ENCODE results near the gene CACNA1E.

The CACNA1E gene

DNA sequence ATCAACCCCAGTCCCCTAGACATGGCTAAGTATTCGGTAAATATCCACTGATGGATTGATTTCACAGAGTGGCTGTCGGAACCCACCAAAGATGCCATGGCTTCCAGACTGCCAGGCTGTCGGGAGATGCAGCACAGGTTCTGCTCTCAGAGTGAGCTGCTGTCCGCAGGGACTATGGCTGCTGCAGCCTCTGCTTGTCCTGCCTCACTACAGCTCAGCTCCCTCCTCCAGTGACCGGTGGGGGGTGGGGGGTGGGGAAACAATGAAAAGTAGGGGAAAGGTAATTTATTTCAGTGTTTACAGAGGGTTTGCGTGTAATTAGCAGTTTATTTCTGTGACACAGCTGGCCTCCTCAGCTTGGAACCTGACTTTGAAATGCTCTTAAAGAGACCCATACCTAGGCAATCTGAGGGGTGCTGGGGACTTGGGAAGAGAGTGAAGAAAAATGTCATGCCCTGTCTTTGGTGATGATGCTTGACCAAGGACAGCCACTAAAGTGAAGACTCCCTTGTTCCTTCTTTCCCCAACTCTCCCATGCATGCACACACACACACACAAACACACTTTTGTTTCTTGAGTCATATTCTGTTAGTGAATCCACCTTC lies 109.0 kb downstream of the CACNA1E start:
- no peak for FAIRE-seq

DNA sequence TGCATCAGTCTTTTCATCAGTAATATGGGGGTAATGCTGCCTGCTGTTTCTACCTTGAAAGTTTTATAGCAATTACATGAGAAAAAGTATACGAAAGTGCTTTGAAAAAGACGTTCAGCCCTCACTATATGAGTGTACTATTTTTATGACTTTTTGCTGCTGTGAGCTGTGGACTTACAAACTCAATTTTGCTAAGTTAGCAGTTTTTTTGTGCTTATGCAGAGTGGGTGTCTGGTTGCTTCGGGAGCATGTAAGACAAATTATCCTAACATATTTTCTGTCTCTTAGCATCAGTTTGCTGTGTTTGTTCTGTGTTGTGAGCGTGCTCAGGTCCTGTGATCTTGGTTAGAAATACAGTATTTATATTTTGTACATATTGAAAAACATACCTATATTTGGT lies 109.7 kb downstream of the CACNA1E start:
- FAIRE-seq = no peak

DNA sequence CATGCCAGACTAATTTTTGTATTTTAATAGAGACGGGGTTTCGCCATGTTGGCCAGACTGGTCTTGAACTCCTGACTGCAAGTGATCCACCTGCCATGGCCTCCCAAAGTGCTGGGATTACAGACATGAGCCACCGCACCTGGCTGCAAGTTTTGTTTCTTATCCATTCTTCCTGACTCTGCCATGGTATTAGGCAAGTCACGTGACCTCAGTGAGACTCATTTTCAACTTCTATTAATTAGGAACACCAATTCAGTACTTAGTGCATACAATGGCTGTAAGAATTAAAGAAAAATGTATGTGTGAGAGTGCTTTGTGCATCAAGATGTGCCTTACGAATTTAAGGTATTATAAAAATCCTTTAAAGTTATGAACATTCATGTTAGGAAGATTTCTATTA lies 111.2 kb downstream of the CACNA1E start:
- FAIRE-seq = no peak

DNA sequence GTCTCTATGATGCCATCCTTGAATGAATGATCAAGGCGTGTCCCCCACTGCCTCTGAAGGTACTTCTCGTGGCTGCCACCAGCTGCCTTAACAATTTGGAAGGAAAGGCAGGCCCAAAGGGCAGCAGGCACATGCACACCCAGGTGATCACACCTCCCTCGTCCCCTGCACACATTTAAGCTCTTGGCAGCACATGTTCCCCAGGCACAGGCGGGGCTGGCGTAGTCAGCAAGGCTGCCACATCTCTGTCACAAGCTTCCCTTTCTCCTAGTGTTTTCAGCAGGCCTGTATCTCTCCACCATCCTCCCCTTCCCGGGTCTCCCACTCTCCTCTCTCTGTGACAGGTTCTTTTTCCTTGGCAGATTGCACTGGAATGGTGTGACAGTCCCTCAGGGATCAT lies 111.9 kb downstream of the CACNA1E start:
- no peak for FAIRE-seq

DNA sequence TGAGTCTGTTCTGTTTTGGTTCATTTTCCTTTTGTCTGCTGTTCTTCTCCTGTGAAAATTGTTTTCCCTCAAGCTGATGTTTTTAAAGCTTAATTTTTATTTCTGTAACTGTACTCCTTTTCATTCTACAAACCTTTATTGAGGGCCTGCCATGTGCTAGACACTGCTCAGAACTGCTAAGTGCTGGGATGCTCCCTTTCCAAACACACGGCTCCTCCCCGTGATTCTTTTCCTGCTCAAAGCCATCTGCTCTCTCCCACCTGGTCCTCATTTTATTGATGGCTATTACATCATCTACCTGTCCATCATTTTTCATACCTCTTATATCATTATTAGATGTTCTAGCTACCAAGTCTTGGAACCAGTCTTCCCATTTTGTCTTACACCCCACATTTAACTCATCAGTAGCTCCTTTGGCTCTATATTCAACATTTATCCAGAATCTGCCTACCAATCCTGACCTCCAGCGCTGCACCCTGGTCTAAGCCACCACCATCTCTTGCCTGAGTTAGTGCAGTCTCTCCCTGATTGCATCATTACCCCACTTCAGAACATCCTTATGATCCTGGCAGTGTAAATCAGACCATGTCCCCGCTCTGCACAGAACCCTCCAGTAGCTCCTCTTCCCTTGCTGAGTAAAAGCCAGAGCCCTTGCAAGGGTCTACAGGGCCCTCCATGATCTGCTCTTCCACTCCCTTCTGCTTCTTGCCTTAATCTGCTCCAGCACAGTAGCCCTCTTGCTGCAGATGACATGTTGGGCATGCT lies 118.1 kb downstream of the CACNA1E start:
- FAIRE-seq = no peak

DNA sequence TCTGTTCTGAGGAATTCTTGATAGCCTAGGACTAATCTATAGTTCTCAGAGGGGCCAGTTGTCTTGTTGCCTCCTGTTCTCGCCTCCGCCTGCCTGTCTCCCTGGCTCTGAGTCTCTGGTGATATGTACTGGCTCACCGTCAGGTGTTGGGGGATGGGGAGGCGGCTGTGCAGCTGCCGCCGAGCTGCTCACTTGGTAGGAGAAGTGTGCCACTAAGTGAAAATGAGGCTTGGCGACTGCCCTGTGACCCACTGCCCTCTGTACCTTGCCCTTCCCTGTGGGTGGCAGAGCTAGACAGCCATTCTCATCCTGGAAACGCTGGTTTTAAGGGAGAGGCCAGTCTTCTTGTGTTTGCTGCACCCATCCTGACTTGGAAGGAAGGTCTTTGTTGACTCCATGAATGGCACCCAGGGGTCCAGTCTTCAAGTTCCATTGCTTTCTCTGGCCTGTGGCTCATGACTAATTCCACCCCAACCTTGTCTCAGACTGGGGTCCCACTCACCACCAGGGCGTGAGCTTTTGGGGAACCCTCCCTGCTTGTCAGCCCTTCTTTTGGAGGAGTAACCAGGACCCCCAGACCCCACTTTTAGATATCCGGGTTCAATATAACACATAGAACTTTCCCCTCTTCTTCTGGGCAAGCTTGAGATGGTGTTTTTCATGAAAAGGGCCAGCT lies 120.6 kb downstream of the CACNA1E start:
- no peak for FAIRE-seq

DNA sequence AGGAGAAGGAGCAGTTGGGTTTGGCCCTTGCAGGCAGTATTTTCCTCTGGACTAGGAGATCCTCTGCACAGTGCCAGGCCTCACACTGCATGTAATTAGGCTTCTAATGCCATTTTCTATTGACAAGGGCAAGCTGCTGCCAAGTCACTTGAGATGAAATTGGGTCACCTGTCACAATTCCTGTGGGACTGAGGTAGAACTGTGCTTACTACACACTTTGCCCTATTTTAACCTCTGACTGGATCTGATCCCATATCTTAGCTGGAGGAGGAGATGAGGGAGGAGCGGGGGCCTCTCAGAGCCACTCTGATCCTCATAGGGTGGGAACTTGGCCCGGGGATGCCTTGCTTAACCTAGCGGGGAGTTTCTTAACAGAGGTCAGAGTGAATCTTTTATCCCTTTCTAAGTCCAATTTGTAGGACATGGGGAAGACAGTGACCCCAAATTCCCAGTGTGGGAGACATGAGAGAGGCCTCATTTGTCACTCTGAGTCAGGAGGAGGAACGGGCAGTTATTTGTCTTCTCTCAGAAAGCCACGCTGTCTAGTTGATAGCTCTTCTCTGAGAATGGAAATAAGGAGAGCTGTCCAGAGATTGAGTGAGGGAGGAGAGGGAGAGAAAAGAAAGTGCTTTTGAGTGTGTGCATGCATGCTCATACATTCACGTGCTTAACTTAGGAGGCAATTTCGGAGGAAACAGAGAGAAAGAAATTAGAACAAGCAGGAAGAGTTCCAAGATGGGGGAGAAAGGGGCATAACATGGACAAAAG lies 121.3 kb downstream of the CACNA1E start:
- no peak for FAIRE-seq

DNA sequence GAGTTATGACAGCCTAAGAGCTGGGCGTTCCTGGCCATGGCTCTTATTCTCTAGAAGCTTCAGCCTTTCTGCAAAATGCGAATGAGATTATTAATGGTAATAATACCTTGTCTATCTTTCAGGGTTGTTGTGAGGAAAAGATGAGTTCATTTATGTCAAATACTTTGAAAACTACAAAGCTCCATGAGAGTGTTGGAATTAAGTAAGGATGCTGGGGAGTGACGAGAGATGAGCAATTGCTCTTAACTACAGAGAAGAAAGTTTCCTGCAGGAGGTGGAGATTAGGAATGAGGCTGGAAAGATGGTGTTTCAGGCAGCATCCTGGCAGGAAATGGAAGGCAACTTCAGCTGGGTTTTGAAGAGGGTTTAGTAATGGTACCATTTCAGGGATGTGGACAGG lies 124.2 kb downstream of the CACNA1E start:
- no peak for FAIRE-seq

DNA sequence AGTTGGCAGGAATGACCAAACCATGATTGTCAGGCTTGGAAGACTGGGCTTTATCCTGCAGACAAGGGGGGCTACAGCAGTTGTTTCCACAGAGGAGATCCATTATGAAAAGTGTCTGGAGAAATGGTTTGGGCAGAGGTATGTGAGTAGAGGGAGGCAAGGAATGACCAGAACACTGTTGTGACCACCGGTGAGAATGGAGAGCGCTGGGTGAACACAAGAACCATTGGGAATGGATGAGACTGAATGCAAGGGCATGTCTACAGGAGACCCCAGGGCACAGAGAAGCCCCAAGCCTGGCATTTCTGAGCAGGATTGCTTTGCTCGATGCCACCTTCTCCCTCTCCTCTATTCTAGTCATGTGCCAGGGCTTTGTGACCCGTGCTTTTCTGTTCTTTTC lies 125.1 kb downstream of the CACNA1E start:
- FAIRE-seq = no peak

DNA sequence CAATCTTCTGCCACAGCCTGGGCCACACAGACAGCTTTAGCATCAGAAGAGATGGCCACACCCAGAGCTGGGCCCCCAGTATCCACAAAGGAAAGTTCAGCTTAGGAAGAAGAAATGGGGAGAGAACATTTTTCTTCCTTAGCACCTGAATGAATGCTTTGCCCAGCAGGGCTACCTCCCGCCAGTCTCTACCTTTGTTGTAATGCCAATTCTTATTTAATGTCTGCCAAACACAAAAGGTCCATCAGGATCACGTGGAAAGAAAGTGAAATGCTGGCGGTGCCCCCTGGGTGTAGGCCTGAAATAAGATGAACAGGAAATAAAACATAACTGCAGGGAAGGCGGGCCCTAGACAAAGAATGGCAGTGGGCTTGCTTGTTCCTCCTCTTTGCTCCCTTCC lies 125.6 kb downstream of the CACNA1E start:
- no peak for FAIRE-seq

DNA sequence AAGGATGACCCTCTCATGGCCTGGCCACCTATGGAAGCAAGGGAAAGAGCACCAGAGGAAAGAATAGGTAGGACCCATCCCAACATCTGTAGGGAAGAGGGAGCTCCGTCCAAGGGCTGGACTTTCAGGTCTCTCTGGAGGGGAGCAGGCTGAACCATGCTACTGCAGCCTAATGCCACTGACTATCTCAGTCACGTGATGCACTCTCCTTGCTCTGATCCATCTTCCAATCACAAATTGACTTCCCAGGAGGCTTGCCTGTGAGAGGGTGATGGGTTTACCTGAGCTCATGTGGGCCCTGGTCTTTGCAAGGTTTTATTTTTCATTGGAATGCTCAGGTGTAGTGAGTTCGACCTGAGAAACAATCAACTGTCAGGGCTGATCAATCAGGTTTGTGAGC lies 128.8 kb downstream of the CACNA1E start:
- no peak for FAIRE-seq

DNA sequence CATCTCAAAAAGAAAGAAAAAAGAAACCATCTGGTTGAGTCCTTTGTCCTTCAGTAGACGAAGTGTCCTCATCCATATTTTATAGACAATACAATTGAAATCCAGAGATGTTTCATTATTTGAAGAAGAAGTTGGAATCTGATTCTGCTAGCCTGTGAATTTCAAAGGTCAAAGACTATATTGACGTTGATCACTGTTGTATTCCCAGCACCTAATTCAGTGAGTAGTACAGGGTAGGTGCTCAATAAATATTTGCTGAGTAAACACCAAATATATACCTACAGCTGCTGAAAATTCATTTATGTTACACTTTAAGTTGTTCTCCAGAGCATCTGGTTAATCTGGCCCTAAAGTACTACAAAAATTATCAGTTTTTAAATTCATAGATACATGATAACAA lies 135.2 kb downstream of the CACNA1E start:
- FAIRE-seq = no peak

DNA sequence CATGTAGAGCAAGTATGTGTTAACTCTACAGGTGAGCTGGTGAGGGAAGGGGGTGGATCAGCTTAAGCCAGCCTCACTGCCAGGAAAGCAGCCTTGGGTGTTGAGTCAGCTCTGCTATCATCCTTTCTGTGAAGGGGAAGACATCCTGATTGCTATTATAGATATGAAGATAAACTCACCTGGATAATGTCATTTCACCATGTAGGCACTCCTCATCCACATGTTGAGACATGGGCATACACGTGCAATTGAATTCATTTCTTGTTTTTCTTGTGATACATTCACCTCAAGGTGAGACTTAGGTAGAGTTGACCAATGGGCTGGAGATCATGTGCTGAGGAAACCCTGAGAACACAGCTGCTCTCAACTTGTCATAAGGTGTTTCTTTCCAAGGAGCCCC lies 136.9 kb downstream of the CACNA1E start:
- FAIRE-seq = no peak

DNA sequence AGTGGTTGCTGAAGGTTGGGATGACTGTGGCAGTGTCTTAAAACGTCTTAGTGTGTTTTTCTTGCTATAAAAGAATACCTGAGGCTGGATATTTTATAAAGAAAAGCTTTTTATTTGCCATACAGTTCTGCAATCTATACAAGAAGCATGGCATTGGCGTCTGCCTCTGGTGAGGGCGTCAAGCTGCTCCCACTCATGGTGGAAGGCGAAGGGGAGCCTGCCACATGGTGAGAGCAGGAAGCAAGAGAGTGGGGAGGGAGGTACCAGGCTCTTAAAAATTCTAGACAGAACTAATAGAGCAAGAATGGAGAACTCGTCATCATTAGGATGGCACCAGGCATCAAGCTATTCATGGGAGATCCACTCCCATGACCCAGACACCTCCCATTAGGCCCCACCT lies 140.5 kb downstream of the CACNA1E start:
- no peak for FAIRE-seq

DNA sequence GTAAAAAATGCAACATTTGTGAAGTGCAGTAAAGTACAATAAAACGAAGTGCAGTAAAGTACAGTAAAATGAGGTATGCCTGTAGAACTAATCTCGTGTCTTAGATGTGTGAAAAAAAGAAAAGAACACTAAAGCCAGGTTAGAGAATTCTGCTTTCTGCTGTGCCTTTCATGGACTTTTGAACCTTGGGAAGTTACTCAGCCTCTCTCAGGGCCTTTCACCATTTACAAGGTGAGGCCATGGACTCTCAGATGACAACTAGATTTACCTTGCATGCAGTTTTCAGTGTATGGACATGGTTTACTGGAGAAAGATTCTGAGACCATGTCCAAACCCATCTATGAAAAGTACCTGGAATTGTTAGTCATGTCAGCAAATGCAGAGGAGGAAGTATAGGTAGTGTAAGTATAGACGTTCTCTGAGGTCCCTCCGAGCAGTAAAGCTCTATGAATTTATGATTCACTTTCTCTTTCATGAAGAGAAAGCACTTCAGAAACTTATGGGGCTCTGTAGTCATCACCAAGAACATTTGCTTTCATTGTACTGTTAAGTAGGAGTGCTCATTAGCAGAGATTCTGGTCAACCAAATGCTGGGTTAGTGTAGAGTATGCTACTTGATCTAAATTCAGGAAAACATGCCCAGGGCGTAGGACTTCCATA lies 143.1 kb downstream of the CACNA1E start:
- FAIRE-seq = no peak

DNA sequence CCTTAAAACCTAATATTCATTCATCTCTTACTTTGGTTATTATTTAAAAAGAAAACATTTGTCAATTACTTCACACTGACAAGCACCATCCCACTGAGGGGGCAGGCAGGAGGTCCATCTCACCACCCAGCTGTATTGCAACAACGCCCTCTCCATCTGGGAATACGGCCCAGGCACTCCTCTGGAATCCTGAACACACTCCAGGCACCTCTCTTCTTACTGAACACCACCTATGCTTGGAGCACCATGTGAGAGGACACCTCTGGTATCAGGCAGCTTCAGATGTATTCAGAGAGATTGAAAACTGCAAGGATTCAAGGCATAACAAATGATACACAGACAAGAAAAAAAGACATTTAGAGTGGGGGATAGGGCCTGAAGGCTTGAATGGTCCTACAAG lies 147.1 kb downstream of the CACNA1E start:
- no peak for FAIRE-seq

DNA sequence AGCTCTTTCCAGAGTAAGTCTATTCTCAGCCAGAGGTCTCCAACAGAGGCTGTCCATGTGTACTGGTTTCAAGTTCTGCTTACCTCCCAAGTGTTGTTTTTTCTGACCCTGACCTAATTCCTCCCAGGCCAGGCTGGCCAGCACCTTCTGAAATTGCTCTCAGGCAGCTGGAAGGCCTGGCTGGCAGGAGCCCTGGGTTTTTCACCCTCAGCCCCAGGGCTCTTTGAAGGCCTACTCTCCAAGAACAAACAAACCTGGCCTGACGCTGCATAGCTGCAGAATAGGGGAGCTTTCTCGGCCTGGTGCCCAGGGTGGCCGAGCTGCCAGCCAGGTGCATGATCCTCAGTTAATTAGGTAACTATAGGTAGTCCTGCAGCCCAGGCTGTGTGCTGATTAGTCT lies 147.5 kb downstream of the CACNA1E start:
- no peak for FAIRE-seq

DNA sequence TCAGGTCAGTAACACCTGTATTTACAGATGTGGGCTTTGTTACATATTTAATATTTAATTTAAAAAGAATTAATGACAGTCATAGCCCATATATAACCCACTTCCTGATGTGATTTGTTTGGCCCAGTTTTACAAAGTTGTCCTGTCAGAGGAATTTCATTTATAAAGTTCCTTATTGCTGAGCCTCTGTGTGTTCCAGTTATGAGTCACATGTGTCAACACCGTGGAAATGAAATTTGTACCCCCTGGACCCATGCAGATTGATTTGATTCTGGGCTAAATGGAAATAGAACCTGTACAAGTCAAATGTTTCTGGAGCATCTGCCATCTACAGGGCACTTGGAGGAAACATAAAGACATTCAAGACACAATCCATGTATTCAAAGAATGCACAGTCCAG lies 149.2 kb downstream of the CACNA1E start:
- no peak for FAIRE-seq

DNA sequence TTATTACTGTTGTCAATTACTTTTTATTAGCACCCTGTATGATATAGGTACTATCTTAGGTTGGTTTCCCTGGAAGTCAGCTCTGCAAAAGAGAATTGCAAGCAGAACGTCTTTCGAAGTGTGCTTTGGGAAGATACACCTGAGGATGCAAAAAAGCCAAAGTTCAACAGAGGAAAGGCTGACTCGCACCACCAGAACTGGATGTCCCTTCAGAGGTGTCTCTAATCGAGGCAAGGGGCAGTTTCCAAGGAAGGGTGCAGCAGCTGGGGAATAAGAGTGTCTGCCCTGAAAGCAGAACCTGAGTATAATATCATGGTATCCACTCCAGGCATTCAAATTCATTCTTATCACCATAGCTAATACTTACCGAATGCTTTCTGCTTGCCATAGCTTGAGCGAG lies 149.6 kb downstream of the CACNA1E start:
- FAIRE-seq = no peak

DNA sequence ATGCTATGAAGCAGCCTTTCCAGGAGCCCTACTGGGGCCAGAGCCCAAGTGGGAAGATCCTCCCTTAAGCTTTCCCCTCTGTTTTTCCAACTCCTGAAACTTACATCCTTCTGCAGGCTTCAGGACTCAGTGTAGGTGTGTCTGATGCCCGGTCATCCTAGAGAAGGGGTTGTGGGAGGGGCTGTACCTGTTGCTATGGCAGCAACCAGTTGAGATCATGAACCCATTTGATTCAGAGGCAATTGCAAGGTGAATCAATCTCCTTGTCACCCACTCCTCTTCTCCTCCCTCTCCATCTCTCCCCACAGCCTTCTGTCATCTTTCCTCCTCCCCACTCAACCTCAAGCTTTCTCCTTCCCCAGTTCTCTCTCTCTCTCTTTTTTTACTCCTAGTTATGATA lies 151.8 kb downstream of the CACNA1E start:
- no peak for FAIRE-seq

DNA sequence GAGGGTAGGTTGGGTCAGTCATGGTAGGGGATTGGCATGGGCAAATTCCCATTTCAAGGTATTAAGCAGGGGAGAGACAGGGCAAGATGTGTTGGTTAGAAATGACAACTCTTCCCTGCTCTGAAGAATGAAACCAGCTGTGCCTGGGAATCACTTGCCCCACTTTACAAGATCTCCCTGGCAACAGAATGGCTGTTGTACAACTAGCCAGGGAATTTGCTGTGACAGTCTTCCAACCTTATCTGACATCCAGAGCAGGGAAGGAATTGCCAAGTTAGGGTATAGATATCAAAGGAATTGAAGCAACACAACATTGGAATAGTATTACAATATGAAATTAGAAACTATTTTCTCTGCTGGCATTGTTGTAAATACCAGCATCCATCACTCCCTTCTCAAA lies 154.7 kb downstream of the CACNA1E start:
- no peak for FAIRE-seq

DNA sequence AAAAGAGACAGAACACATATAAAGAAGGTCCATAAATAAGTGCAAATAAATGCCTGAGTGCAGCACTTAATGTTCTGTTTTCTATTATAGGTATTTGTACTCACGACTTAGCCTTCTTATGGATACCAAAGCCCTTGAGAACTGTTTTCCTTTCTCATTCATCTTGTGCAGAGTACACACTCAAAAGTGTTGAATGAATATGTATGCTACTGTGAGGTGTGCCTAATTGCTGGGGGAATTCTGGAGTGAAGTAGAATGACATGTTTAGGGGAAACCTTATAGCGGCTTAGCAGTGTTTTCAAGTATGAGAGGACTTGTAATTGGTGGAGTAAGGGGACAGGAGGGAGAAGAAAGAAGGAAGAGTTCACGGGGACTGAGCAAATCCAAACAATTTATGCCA lies 157.6 kb downstream of the CACNA1E start:
- no peak for FAIRE-seq

DNA sequence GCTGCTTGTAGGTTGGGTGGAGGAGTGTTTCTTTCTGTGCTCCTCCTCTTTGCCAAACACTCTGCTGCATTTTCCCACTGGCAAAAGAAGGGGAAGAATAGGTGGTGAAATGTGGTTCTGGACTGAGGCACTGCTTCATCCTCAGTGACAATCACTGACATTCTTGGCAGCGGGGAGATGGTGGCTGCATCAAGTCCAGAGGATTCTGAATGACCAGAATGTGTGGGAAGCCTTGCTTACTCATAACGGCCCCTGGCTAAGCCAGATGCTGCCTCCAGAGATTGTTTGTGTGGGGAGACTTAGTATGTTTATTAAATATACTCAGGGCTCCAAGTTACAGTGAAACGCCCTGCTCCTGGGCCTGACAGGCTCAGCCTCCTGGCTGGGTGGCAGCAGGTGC lies 160.3 kb downstream of the CACNA1E start:
- no peak for FAIRE-seq

Measured in A204.1 (cell line).